Activated CD8-positive, alpha-beta T cell treated with anti-CD3 and anti-CD28 coated beads for 36 hours (primary cell): ENCODE measurements around the gene SLC6A13. TPM values are rescaled to one million over a fixed set of nuclear protein-coding genes. Genes with fewer than 3 reads are reported as not detected.

Source experiments
- ATAC-seq: fragments of 200-7000 bp; cut with Tn5 transposase; one replicate; pipeline ENCODE4 v1.10.0; 2021; ENCODE audit warnings: mild to moderate bottlenecking, moderate library complexity
- CTCF ChIA-PET: fragments of 350-600 bp; sonication (Branson Sonifier 250); formaldehyde crosslinking; loops from one replicate; lab custom pipeline; 2021; ENCODE audit warnings: antibody characterized with exemption; lab: Charles Lee
- POLR2A ChIA-PET: fragments of 350-600 bp; sonication (Branson Sonifier 250); formaldehyde crosslinking; loops from one replicate; lab custom pipeline; 2021; ENCODE audit warnings: antibody characterized with exemption; lab: Charles Lee
- DNase-seq: peaks from one replicate; pipeline ENCODE4 v3.0.0-alpha.2; 2020
- H3K27ac Mint-ChIP-seq: one replicate; pipeline ENCODE4 v1.8.0; 2021; ENCODE audit warnings: mild to moderate bottlenecking, mixed read lengths
- H3K27me3 Mint-ChIP-seq: one replicate; pipeline ENCODE4 v1.8.0; 2021; ENCODE audit warnings: mixed read lengths
- H3K36me3 Mint-ChIP-seq: one replicate; pipeline ENCODE4 v1.8.0; 2021; ENCODE audit warnings: low read depth, mixed read lengths
- H3K4me1 Mint-ChIP-seq: one replicate; pipeline ENCODE4 v1.8.0; 2021; ENCODE audit warnings: low read depth, mixed read lengths
- H3K4me3 Mint-ChIP-seq: one replicate; pipeline ENCODE4 v1.8.0; 2021; ENCODE audit warnings: mild to moderate bottlenecking, moderate library complexity, mixed read lengths
- H3K9me3 Mint-ChIP-seq: one replicate; pipeline ENCODE4 v1.8.0; 2021; ENCODE audit warnings: mixed read lengths
- intact Hi-C: fragments of 100-400 bp; cut with micrococcal nuclease; formaldehyde crosslinking; loops from one replicate; pipeline ENCODE4 v1.10.0; 2022
- total RNA-seq, 2 experiments: library from RNA; stranded (reverse); gene quantifications; one replicate each; pipeline ENCODE4 v1.2.3, GENCODE V29; 2021
- TF ChIP-seq, protein P1 (sequence below): fragments of 200-600 bp; IDR thresholded peaks from one replicate; pipeline ENCODE4 v1.8.0; 2022; ENCODE audit warnings: antibody characterized with exemption, mild to moderate bottlenecking

SLC6A13 gene
- total RNA-seq, 2 experiments from 2014 or later = not detected

DNA sequence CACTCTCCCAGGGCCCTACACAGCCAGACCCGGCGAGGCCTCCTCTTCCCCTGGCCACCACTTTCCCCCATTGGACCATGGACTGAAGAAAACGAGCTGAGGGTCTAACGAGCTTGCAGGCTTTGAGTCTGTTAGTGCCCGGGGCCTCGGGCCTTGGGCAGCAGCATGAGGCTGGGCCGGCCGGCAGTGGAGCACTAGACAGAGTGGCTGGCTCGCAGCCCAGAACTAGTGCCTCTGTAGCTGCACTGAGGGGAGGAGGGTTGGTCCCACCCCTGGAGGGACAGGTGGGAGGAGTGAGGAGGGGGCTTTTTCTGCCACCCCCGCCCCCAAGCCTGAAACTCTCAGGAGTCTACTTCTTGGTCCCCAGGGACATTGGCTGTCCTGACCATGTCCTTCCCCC, 87.4 kb downstream of the SLC6A13 start:
- no peak for ATAC-seq
- H3K4me3 Mint-ChIP-seq = no peak overlapping the region

DNA sequence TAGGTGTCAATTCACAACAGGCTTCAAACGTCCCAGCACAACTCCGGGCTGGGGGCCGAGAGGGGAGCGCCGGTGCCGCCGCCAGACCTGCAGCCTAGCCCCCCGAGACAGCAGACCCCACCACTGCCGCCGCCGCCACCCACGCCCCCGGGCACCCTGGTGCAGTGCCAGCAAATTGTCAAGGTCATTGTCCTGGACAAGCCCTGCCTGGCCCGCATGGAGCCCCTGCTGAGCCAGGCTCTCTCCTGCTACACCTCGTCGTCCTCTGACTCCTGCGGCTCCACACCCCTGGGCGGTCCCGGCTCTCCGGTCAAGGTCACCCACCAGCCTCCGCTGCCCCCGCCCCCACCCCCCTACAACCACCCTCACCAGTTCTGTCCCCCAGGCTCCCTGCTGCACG, 88.0 kb downstream of the SLC6A13 start:
- intact Hi-C loops = no loop called here
- no peaks in the 10 kb centered on the region for H3K36me3 Mint-ChIP-seq
- no peak overlapping the region for H3K27ac Mint-ChIP-seq
- ATAC-seq (no peak), DNase-seq (no peak)
- CTCF ChIA-PET = no interaction called here
- H3K4me3 Mint-ChIP-seq = no peak overlapping the region
- TF ChIP-seq, protein P1, sequence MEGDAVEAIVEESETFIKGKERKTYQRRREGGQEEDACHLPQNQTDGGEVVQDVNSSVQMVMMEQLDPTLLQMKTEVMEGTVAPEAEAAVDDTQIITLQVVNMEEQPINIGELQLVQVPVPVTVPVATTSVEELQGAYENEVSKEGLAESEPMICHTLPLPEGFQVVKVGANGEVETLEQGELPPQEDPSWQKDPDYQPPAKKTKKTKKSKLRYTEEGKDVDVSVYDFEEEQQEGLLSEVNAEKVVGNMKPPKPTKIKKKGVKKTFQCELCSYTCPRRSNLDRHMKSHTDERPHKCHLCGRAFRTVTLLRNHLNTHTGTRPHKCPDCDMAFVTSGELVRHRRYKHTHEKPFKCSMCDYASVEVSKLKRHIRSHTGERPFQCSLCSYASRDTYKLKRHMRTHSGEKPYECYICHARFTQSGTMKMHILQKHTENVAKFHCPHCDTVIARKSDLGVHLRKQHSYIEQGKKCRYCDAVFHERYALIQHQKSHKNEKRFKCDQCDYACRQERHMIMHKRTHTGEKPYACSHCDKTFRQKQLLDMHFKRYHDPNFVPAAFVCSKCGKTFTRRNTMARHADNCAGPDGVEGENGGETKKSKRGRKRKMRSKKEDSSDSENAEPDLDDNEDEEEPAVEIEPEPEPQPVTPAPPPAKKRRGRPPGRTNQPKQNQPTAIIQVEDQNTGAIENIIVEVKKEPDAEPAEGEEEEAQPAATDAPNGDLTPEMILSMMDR = no peak
- no peaks in the 10 kb centered on the region for H3K9me3 Mint-ChIP-seq
- POLR2A ChIA-PET = no interaction called here
- H3K27me3 Mint-ChIP-seq = no peaks in the 10 kb centered on the region
- peaks cover 2% of the 10 kb centered on the region for H3K4me1 Mint-ChIP-seq

More for the DNA sequence above, 87.4 kb downstream of the SLC6A13 start:
- Mint-ChIP-seq H3K4me1 (peaks cover 4% of the 10 kb centered on the region), H3K36me3 (no peaks in the 10 kb centered on the region), H3K27ac (no peak overlapping the region), H3K9me3 (no peaks in the 10 kb centered on the region), H3K27me3 (peaks cover 3% of the 10 kb centered on the region)
- POLR2A ChIA-PET = interaction anchor here (0.6 kb wide), 1 partner anchor 130 kb away, joined by 3 read pairs; no protein-coding TSS in a partner anchor
- DNase-seq = no peak
- TF ChIP-seq, protein P1 = no peak
- CTCF ChIA-PET = no interaction called here
- intact Hi-C loops = no loop called here

DNA sequence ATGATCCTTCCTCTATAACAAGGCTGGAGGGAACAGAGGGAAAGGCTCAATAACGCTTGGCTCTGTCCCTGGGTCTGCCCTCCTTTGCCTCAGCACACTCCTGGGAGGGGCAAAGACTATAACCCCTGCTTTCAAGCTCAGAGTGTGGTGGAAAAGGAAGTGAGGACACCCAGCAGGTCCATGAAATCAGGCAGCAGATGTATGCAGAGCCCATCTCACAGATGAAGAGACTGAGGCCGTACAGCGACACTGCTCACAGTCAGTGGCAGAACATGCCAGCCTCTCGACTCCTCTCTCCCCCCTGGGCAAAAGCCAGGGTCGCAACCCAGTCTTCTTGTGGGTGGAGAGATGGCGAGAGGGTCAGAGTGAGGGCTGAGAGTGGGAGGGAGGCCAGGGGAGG, 88.5 kb downstream of the SLC6A13 start:
- ATAC-seq = no peak
- H3K4me1 Mint-ChIP-seq = peaks cover 7% of the 10 kb centered on the region
- H3K27ac Mint-ChIP-seq = no peak overlapping the region
- intact Hi-C loops = no loop called here
- no peak overlapping the region for H3K4me3 Mint-ChIP-seq
- H3K9me3 Mint-ChIP-seq = no peaks in the 10 kb centered on the region
- no peak for DNase-seq
- ChIA-PET CTCF (no interaction called here), POLR2A (no interaction called here)
- H3K36me3 Mint-ChIP-seq = no peaks in the 10 kb centered on the region
- H3K27me3 Mint-ChIP-seq = no peaks in the 10 kb centered on the region
- TF ChIP-seq, protein P1 = no peak

DNA sequence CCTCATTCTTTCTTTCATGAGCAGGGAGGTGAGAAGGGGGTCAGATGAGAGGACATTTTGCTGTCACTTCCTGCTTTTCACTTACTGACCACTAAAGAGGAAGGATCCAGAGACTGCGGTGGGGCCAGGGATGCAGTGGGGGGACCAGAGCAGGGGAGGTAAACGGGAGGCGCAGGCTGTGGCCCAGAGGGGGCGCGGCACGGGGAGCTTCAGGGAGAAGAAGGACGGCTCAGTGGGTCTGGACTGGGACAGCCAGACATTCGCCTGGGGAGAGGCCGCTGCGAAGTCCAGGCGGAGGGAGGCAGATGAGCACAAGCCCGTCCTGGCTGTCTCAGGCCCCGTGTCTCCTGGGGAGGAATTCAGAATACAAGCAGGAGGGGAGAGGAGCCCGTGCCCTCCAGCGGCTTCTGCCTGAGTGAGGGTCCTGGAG, 89.9 kb downstream of the SLC6A13 start:
- intact Hi-C loops = no loop called here
- H3K27me3 Mint-ChIP-seq = no peaks in the 10 kb centered on the region
- CTCF ChIA-PET = no interaction called here

More for the DNA sequence above, 89.9 kb downstream of the SLC6A13 start:
- Mint-ChIP-seq H3K9me3 (no peaks in the 10 kb centered on the region), H3K4me1 (peaks cover 14% of the 10 kb centered on the region), H3K36me3 (no peaks in the 10 kb centered on the region), H3K27ac (no peak overlapping the region), H3K4me3 (no peak overlapping the region)
- POLR2A ChIA-PET = no interaction called here
- TF ChIP-seq, protein P1 = no peak
- DNase-seq (no peak), ATAC-seq (no peak)
